Fibroblast of lung (primary cell): ENCODE results near the gene GRK4.

ENCODE experiments used
- EZH2 ChIP-seq: IDR thresholded peaks from 2 replicates; pipeline ENCODE4 v1.5.1; 2012; ENCODE audit warnings: low read length, control low read depth, mild to moderate bottlenecking; ENCODE audit errors: missing control alignments
- TF ChIP-seq, protein P1 (sequence below), 2 donors: IDR thresholded peaks in 1 of 2; conservative IDR thresholded peaks in 1 of 2; 1 replicate in 1 of 2; 2 replicates in 1 of 2; pipeline ENCODE4 v1.5.1; 2011 to 2012; ENCODE audit warnings: low read length in 2 of 2, control low read depth in 1 of 2, inconsistent platforms in 1 of 2, low read depth in 1 of 2, mild to moderate bottlenecking in 1 of 2

DNA sequence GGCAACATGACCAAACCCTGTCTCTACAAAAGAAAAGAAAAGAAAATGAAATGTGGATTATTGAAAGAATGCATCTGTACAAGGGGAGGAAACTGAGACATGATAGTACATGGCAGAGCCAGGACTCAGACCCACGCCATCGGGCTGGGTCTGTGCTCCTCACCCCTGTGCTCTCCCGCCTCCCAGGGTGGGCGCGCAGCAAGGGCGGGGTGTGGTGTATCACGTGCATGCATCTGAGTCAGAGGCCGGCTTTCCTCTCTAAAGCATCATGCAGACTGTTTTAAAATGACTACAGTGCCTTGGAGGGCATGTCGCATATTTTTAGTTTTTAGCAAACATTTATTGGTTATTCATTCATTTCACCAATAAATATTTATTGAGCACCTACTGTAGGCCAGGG is 63.2 kb downstream of the GRK4 start:
- TF ChIP-seq, protein P1, sequence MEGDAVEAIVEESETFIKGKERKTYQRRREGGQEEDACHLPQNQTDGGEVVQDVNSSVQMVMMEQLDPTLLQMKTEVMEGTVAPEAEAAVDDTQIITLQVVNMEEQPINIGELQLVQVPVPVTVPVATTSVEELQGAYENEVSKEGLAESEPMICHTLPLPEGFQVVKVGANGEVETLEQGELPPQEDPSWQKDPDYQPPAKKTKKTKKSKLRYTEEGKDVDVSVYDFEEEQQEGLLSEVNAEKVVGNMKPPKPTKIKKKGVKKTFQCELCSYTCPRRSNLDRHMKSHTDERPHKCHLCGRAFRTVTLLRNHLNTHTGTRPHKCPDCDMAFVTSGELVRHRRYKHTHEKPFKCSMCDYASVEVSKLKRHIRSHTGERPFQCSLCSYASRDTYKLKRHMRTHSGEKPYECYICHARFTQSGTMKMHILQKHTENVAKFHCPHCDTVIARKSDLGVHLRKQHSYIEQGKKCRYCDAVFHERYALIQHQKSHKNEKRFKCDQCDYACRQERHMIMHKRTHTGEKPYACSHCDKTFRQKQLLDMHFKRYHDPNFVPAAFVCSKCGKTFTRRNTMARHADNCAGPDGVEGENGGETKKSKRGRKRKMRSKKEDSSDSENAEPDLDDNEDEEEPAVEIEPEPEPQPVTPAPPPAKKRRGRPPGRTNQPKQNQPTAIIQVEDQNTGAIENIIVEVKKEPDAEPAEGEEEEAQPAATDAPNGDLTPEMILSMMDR (conservative IDR thresholded peaks at IDR 0.05 in 1 of 2, IDR thresholded peaks at IDR 0.05 in 1 of 2; ENCODE audit: low read depth in 1 of 2, low read length in 2 of 2) = no peak
- no peak for TF ChIP-seq EZH2
